Measurements from ENCODE around the gene PRSS23. TPM values are rescaled to one million over a fixed set of nuclear protein-coding genes. Genes with fewer than 3 reads are reported as not detected.

Gene PRSS23
- polyA plus RNA-seq, 1 donor from 2014 or later, result 3.6 TPM

DNA sequence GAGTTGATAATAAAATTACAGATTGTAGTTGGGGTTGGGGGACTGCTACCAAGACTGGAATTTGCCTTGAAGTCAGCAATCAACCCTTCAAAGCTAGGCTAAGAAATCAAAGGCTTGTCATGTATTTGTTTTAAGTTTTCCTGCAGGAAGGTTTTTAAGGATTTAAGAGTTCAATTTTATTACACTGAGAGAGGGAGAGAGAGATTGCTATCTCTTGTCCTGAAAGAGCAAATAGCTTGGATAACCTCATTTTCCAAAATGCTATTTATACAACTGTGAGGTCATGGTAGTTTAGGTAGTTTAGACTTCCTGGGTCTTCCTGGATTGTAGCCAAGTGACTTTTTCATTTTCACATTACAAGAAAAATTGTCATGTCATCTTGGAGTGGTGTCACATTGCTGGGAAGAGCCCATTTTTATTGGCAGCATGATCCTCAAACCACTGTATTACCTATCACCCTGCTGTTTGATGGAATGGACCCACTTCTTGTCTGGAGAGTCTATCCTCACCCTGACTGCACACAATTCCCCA is 10.1 kb upstream of the PRSS23 start:
- Histone ChIP-seq H3F3A (ENCODE audit: insufficient read depth, low read length, poor library complexity, severe bottlenecking) (no peaks in the 10 kb centered on the region), H4K20me1 (ENCODE audit: insufficient read depth) (no peaks in the 10 kb centered on the region), H3K27ac (ENCODE audit: low read length) (no peak overlapping the region), H3K36me3 (ENCODE audit: insufficient read depth, low read length) (no peaks in the 10 kb centered on the region), H3K9me3 (ENCODE audit: low read length) (no peaks in the 10 kb centered on the region), H3K79me2 (replicated peaks; ENCODE audit: insufficient read depth, low read length) (no peaks in the 10 kb centered on the region), H2AFZ (ENCODE audit: low read depth, low read length) (no peak overlapping the region), H3K4me2 (ENCODE audit: low read length) (no peak overlapping the region), H3K9ac (ENCODE audit: low read length) (no peak overlapping the region), H3K9me2 (ENCODE audit: insufficient read depth, low read length) (no peaks in the 10 kb centered on the region), H3K4me3 (ENCODE audit: low read length) (no peak overlapping the region), H3K27me3 (ENCODE audit: insufficient read depth, low read depth, low read length) (no peaks in the 10 kb centered on the region)
- TF ChIP-seq RAD21 (conservative IDR thresholded peaks at IDR 0.05) (no peak), TAF1 (IDR thresholded peaks at IDR 0.05; ENCODE audit: low read depth) (no peak), SMC3 (conservative IDR thresholded peaks at IDR 0.05; ENCODE audit: poor library complexity) (no peak), EZH2 (IDR thresholded peaks at IDR 0.05; ENCODE audit: borderline replicate concordance, insufficient read depth, low read length, poor library complexity, severe bottlenecking) (no peak)
- TF ChIP-seq, protein P1, sequence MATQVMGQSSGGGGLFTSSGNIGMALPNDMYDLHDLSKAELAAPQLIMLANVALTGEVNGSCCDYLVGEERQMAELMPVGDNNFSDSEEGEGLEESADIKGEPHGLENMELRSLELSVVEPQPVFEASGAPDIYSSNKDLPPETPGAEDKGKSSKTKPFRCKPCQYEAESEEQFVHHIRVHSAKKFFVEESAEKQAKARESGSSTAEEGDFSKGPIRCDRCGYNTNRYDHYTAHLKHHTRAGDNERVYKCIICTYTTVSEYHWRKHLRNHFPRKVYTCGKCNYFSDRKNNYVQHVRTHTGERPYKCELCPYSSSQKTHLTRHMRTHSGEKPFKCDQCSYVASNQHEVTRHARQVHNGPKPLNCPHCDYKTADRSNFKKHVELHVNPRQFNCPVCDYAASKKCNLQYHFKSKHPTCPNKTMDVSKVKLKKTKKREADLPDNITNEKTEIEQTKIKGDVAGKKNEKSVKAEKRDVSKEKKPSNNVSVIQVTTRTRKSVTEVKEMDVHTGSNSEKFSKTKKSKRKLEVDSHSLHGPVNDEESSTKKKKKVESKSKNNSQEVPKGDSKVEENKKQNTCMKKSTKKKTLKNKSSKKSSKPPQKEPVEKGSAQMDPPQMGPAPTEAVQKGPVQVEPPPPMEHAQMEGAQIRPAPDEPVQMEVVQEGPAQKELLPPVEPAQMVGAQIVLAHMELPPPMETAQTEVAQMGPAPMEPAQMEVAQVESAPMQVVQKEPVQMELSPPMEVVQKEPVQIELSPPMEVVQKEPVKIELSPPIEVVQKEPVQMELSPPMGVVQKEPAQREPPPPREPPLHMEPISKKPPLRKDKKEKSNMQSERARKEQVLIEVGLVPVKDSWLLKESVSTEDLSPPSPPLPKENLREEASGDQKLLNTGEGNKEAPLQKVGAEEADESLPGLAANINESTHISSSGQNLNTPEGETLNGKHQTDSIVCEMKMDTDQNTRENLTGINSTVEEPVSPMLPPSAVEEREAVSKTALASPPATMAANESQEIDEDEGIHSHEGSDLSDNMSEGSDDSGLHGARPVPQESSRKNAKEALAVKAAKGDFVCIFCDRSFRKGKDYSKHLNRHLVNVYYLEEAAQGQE (IDR thresholded peaks at IDR 0.05; ENCODE audit: borderline replicate concordance), result no peak
- TF ChIP-seq, protein P2, sequence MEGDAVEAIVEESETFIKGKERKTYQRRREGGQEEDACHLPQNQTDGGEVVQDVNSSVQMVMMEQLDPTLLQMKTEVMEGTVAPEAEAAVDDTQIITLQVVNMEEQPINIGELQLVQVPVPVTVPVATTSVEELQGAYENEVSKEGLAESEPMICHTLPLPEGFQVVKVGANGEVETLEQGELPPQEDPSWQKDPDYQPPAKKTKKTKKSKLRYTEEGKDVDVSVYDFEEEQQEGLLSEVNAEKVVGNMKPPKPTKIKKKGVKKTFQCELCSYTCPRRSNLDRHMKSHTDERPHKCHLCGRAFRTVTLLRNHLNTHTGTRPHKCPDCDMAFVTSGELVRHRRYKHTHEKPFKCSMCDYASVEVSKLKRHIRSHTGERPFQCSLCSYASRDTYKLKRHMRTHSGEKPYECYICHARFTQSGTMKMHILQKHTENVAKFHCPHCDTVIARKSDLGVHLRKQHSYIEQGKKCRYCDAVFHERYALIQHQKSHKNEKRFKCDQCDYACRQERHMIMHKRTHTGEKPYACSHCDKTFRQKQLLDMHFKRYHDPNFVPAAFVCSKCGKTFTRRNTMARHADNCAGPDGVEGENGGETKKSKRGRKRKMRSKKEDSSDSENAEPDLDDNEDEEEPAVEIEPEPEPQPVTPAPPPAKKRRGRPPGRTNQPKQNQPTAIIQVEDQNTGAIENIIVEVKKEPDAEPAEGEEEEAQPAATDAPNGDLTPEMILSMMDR (IDR thresholded peaks at IDR 0.05; ENCODE audit: poor library complexity, severe bottlenecking), result no peak

GRCh38 chr11:86790867-86791849 is 9.2 kb upstream of the PRSS23 start:
- Histone ChIP-seq H3K9ac (ENCODE audit: low read length) (no peak overlapping the region), H3K27me3 (ENCODE audit: insufficient read depth, low read depth, low read length) (no peaks in the 10 kb centered on the region), H3K9me2 (ENCODE audit: insufficient read depth, low read length) (no peaks in the 10 kb centered on the region), H4K20me1 (ENCODE audit: insufficient read depth) (no peaks in the 10 kb centered on the region), H3K79me2 (replicated peaks; ENCODE audit: insufficient read depth, low read length) (no peaks in the 10 kb centered on the region), H3K27ac (ENCODE audit: low read length) (no peak overlapping the region), H2AFZ (ENCODE audit: low read depth, low read length) (no peak overlapping the region), H3K9me3 (ENCODE audit: low read length) (no peaks in the 10 kb centered on the region), H3K4me3 (ENCODE audit: low read length) (no peak overlapping the region), H3F3A (ENCODE audit: insufficient read depth, low read length, poor library complexity, severe bottlenecking) (no peaks in the 10 kb centered on the region), H3K4me2 (ENCODE audit: low read length) (no peak overlapping the region), H3K36me3 (ENCODE audit: insufficient read depth, low read length) (no peaks in the 10 kb centered on the region)
- TF ChIP-seq SMC3 (conservative IDR thresholded peaks at IDR 0.05; ENCODE audit: poor library complexity) (no peak), POLR2AphosphoS5 (IDR thresholded peaks at IDR 0.05) (no peak), TAF1 (IDR thresholded peaks at IDR 0.05; ENCODE audit: low read depth) (no peak), EP300 (conservative IDR thresholded peaks at IDR 0.05; ENCODE audit: poor library complexity, severe bottlenecking) (no peak), RAD21 (conservative IDR thresholded peaks at IDR 0.05) (no peak), MXI1 (conservative IDR thresholded peaks at IDR 0.05; ENCODE audit: poor library complexity, severe bottlenecking) (no peak), EZH2 (IDR thresholded peaks at IDR 0.05; ENCODE audit: borderline replicate concordance, insufficient read depth, low read length, poor library complexity, severe bottlenecking) (no peak)
- TF ChIP-seq, protein P2 (IDR thresholded peaks at IDR 0.05; ENCODE audit: poor library complexity, severe bottlenecking), result no peak
- TF ChIP-seq, protein P1 (IDR thresholded peaks at IDR 0.05; ENCODE audit: borderline replicate concordance), result no peak

Data from neural cell (in vitro differentiated cells).